ENCODE measurements around the gene PRKAG2. TPM values are rescaled to one million over a fixed set of nuclear protein-coding genes. Genes with fewer than 3 reads are reported as not detected.
A peak's percentile ranks its signal among the peaks of the same experiment; 100 is the strongest.
"Not testable (repeated sequence)": the region's sequence is repeated elsewhere in the genome, so short reads cannot be mapped to it uniquely, and the experiment has no call there.

Gene PRKAG2
- total RNA-seq, 1 experiment from 2014 or later, result 10.9 TPM

GRCh38 chr7:151549644-151550043, 327.3 kb downstream of the PRKAG2 start:
- no peak overlapping the region for H3K4me3 ChIP-seq
- H3K4me1 ChIP-seq, result peaks cover 5% of the 10 kb centered on the region
- no peaks in the 10 kb centered on the region for H3K36me3 ChIP-seq
- DNase-seq, result no peak
- H3K27me3 ChIP-seq, result no peaks in the 10 kb centered on the region
- no peaks in the 10 kb centered on the region for H3K9me3 ChIP-seq (replicated peaks)
- no peak overlapping the region for H3K27ac ChIP-seq

- H3K9me3 ChIP-seq (replicated peaks), result no peaks in the 10 kb centered on the region
- H3K4me1 ChIP-seq, result peaks cover 5% of the 10 kb centered on the region
- H3K27me3 ChIP-seq, result no peaks in the 10 kb centered on the region
- no peaks in the 10 kb centered on the region for H3K36me3 ChIP-seq
- no peak overlapping the region for H3K27ac ChIP-seq
- no peak for DNase-seq
- no peak overlapping the region for H3K4me3 ChIP-seq
Observed at GRCh38 chr7:151549083-151549482, 327.8 kb downstream of the PRKAG2 start.

GRCh38 chr7:151544183-151544582, 332.7 kb downstream of the PRKAG2 start:
- no peak for DNase-seq
- Histone ChIP-seq H3K4me1 (no peaks in the 10 kb centered on the region; the same call in 1 of the 2 replicates), H3K9me3 (replicated peaks) (no peaks in the 10 kb centered on the region), H3K27me3 (no peaks in the 10 kb centered on the region), H3K36me3 (no peaks in the 10 kb centered on the region), H3K4me3 (no peak overlapping the region), H3K27ac (no peak overlapping the region)

- Histone ChIP-seq H3K27me3 (no peaks in the 10 kb centered on the region), H3K4me1 (peaks cover 4% of the 10 kb centered on the region; the same call in 1 of the 2 replicates)
Observed at GRCh38 chr7:151542606-151543130, 334.2 kb downstream of the PRKAG2 start.

GRCh38 chr7:151541709-151542499, 335.0 kb downstream of the PRKAG2 start:
- Histone ChIP-seq H3K36me3 (no peaks in the 10 kb centered on the region), H3K27me3 (no peaks in the 10 kb centered on the region), H3K27ac (no peak overlapping the region), H3K4me1 (peaks cover 4% of the 10 kb centered on the region; the same call in 1 of the 2 replicates), H3K4me3 (no peak overlapping the region), H3K9me3 (replicated peaks) (no peaks in the 10 kb centered on the region)
- no peak for DNase-seq

More at GRCh38 chr7:151542606-151543130, 334.2 kb downstream of the PRKAG2 start:
- Histone ChIP-seq H3K4me3 (no peak overlapping the region), H3K36me3 (no peaks in the 10 kb centered on the region), H3K27ac (no peak overlapping the region), H3K9me3 (replicated peaks) (no peaks in the 10 kb centered on the region)
- no peak for DNase-seq

- Histone ChIP-seq H3K27me3 (no peaks in the 10 kb centered on the region), H3K9me3 (replicated peaks) (no peaks in the 10 kb centered on the region), H3K4me3 (no peak overlapping the region), H3K36me3 (no peaks in the 10 kb centered on the region), H3K4me1 (peaks cover 4% of the 10 kb centered on the region; the same call in 1 of the 2 replicates), H3K27ac (no peak overlapping the region)
- DNase-seq, result no peak
Observed at GRCh38 chr7:151540146-151540545, 336.8 kb downstream of the PRKAG2 start.

- Histone ChIP-seq H3K27me3 (no peaks in the 10 kb centered on the region), H3K4me3 (no peak overlapping the region), H3K27ac (no peak overlapping the region), H3K36me3 (no peaks in the 10 kb centered on the region), H3K4me1 (peaks cover 4% of the 10 kb centered on the region; the same call in 1 of the 2 replicates), H3K9me3 (replicated peaks) (no peaks in the 10 kb centered on the region)
- peak; percentile 78 to 86 for DNase-seq
Observed at GRCh38 chr7:151539088-151539671, 337.7 kb downstream of the PRKAG2 start.

GRCh38 chr7:151537818-151538561, 338.9 kb downstream of the PRKAG2 start:
- Histone ChIP-seq H3K4me3 (no peak overlapping the region), H3K27ac (no peak overlapping the region), H3K9me3 (replicated peaks) (no peaks in the 10 kb centered on the region), H3K4me1 (peaks cover 4% of the 10 kb centered on the region; the same call in 1 of the 2 replicates), H3K27me3 (no peaks in the 10 kb centered on the region), H3K36me3 (no peaks in the 10 kb centered on the region)
- peak in 1 of 2 experiments; percentile 28 for DNase-seq

GRCh38 chr7:151536178-151536577, 340.7 kb downstream of the PRKAG2 start:
- H3K4me3 ChIP-seq; H3K36me3 ChIP-seq; DNase-seq; H3K27me3 ChIP-seq; H3K4me1 ChIP-seq; H3K27ac ChIP-seq; H3K9me3 ChIP-seq (replicated peaks): not testable (repeated sequence)

GRCh38 chr7:151529842-151530241, 347.1 kb downstream of the PRKAG2 start:
- H3K36me3 ChIP-seq, result no peaks in the 10 kb centered on the region
- H3K9me3 ChIP-seq (replicated peaks), result 0 out of 2 replicates have a peak, but pooled peaks cover 3% of the 10 kb centered on the region
- no peaks in the 10 kb centered on the region for H3K27me3 ChIP-seq
- H3K4me1 ChIP-seq, result no peaks in the 10 kb centered on the region
- H3K27ac ChIP-seq, result no peak overlapping the region
- no peak for DNase-seq
- no peak overlapping the region for H3K4me3 ChIP-seq

- Histone ChIP-seq H3K4me3 (no peak overlapping the region), H3K4me1 (no peaks in the 10 kb centered on the region), H3K27me3 (no peaks in the 10 kb centered on the region), H3K9me3 (replicated peaks) (no peaks in the 10 kb centered on the region), H3K36me3 (no peaks in the 10 kb centered on the region), H3K27ac (no peak overlapping the region)
- DNase-seq, result no peak
Observed at GRCh38 chr7:151524845-151525244, 352.1 kb downstream of the PRKAG2 start.

- DNase-seq, result no peak
- H3K36me3 ChIP-seq, result no peaks in the 10 kb centered on the region
- H3K4me3 ChIP-seq, result no peak overlapping the region
- no peak overlapping the region for H3K27ac ChIP-seq
- H3K27me3 ChIP-seq, result no peaks in the 10 kb centered on the region
- no peaks in the 10 kb centered on the region for H3K4me1 ChIP-seq
- no peaks in the 10 kb centered on the region for H3K9me3 ChIP-seq (replicated peaks)
Observed at GRCh38 chr7:151524331-151524730, 352.6 kb downstream of the PRKAG2 start.

GRCh38 chr7:151520419-151521261, 356.3 kb downstream of the PRKAG2 start:
- Histone ChIP-seq H3K4me1 (no peaks in the 10 kb centered on the region), H3K9me3 (replicated peaks) (no peaks in the 10 kb centered on the region), H3K27me3 (no peaks in the 10 kb centered on the region), H3K27ac (peak overlapping the region; percentile 87), H3K36me3 (no peaks in the 10 kb centered on the region), H3K4me3 (peak overlapping the region; percentile 98)
- no peak for DNase-seq

GRCh38 chr7:151519765-151520418, 357.0 kb downstream of the PRKAG2 start, which contains the start of gene RHEB:
RHEB (minus strand) TSS chr7:151519895; CDS start chr7:151519511, 384 bp downstream.
- H3K27ac ChIP-seq, result peak within 1 kb of the TSS; percentile 87
- no peaks in the 10 kb centered on the region for H3K36me3 ChIP-seq
- H3K27me3 ChIP-seq, result no peaks in the 10 kb centered on the region
- peak; percentile 98 to 99 for DNase-seq
- no peaks in the 10 kb centered on the region for H3K4me1 ChIP-seq
- H3K4me3 ChIP-seq, result peak within 1 kb of the TSS; percentile 98
- no peaks in the 10 kb centered on the region for H3K9me3 ChIP-seq (replicated peaks)

Data from SJCRH30 (cell line).